GM10266 (cell line): ENCODE measurements around the gene GNA12.

Experiments
- DNase-seq: peaks from one replicate; pipeline ENCODE4 v3.0.0; 2012; ENCODE audit errors: extremely low spot score
- CTCF ChIP-seq: IDR thresholded peaks from 2 replicates; pipeline ENCODE4 v1.5.1; 2012; ENCODE audit warnings: mild to moderate bottlenecking, low read depth; ENCODE audit not compliant: control insufficient read depth, insufficient read depth; ENCODE audit errors: missing control alignments

The GNA12 gene

GRCh38 chr7:2709553-2710285 is 134.4 kb downstream of the GNA12 start:
- TF ChIP-seq CTCF = peak; percentile 97
- DNase-seq = peak; percentile 84

- no peak for TF ChIP-seq CTCF
- DNase-seq = no peak
These were observed 135.4 kb downstream of the GNA12 start for GRCh38 chr7:2708547-2709310.

GRCh38 chr7:2708041-2708440 is 136.1 kb downstream of the GNA12 start:
- DNase-seq = no peak
- TF ChIP-seq CTCF = no peak

- DNase-seq = no peak
- no peak for TF ChIP-seq CTCF
These were observed 136.6 kb downstream of the GNA12 start for GRCh38 chr7:2707481-2707880.

- no peak for DNase-seq
- TF ChIP-seq CTCF = no peak
These were observed 137.4 kb downstream of the GNA12 start for GRCh38 chr7:2706685-2707126.

GRCh38 chr7:2705371-2706096 is 138.6 kb downstream of the GNA12 start:
- DNase-seq = no peak
- TF ChIP-seq CTCF = no peak

- TF ChIP-seq CTCF = no peak
- DNase-seq = no peak
These were observed 141.5 kb downstream of the GNA12 start for GRCh38 chr7:2702594-2702957.
